ENCODE measurements around the gene STAT4.

The STAT4 gene

GRCh38 chr2:191081411-191082155 lies 69.2 kb downstream of the STAT4 start:
- no peak for TF ChIP-seq CTCF (IDR thresholded peaks at IDR 0.05; ENCODE audit: low read length, missing control alignments)
- no peak overlapping the region for H3K4me3 ChIP-seq (replicated peaks; ENCODE audit: low read depth, low read length)
- DNase-seq (ENCODE audit: low read depth): no peak

- peak overlapping the region; percentile 19 for H3K4me3 ChIP-seq (replicated peaks; ENCODE audit: low read depth, low read length)
- DNase-seq (ENCODE audit: low read depth): no peak
- no peak for TF ChIP-seq CTCF (IDR thresholded peaks at IDR 0.05; ENCODE audit: low read length, missing control alignments)
Observed at GRCh38 chr2:191078165-191078867, 72.5 kb downstream of the STAT4 start.

GRCh38 chr2:191070276-191070675 lies 80.5 kb downstream of the STAT4 start:
- no peak overlapping the region for H3K4me3 ChIP-seq (replicated peaks; ENCODE audit: low read depth, low read length)
- TF ChIP-seq CTCF (IDR thresholded peaks at IDR 0.05; ENCODE audit: low read length, missing control alignments): no peak
- DNase-seq (ENCODE audit: low read depth): no peak

- TF ChIP-seq CTCF (IDR thresholded peaks at IDR 0.05; ENCODE audit: low read length, missing control alignments): no peak
- no peak overlapping the region for H3K4me3 ChIP-seq (replicated peaks; ENCODE audit: low read depth, low read length)
- DNase-seq (ENCODE audit: low read depth): no peak
Observed at GRCh38 chr2:191069606-191070005, 81.2 kb downstream of the STAT4 start.

- no peak overlapping the region for H3K4me3 ChIP-seq (replicated peaks; ENCODE audit: low read depth, low read length)
- no peak for TF ChIP-seq CTCF (IDR thresholded peaks at IDR 0.05; ENCODE audit: low read length, missing control alignments)
- DNase-seq (ENCODE audit: low read depth): no peak
Observed at GRCh38 chr2:191066919-191067233, 83.9 kb downstream of the STAT4 start.

- no peak overlapping the region for H3K4me3 ChIP-seq (replicated peaks; ENCODE audit: low read depth, low read length)
- DNase-seq (ENCODE audit: low read depth): no peak
- TF ChIP-seq CTCF (IDR thresholded peaks at IDR 0.05; ENCODE audit: low read length, missing control alignments): no peak
Observed at GRCh38 chr2:191066197-191066918, 84.4 kb downstream of the STAT4 start.

Measured in fibroblast of pulmonary artery (primary cell).